H1 (cell line): ENCODE data around the gene EPHB1. TPM values are rescaled to one million over a fixed set of nuclear protein-coding genes. Genes with fewer than 3 reads are reported as not detected.

Experiments
- BCL11A ChIP-seq, 2 experiments: IDR thresholded peaks; one replicate each; pipeline ENCODE4 v1.6.1; 2011; ENCODE audit warnings: low read depth in 2 of 2, low read length in 2 of 2, mild to moderate bottlenecking in 2 of 2
- CBX5 ChIP-seq: fragments of 300-800, 300-1000 bp; sonication (generic); IDR thresholded peaks from 2 replicates; pipeline ENCODE4 v1.7.1; 2016; ENCODE audit warnings: antibody characterized with exemption, low read length, low read depth
- CHD7 ChIP-seq: fragments of 300-600 bp; sonication (generic); IDR thresholded peaks from 2 replicates; pipeline ENCODE4 v1.7.1; 2012; ENCODE audit warnings: low read length, moderate library complexity, mild to moderate bottlenecking, inconsistent platforms; ENCODE audit not compliant: insufficient replicate concordance
- EZH2 ChIP-seq: fragments of 200-600 bp; sonication (generic); IDR thresholded peaks from 2 replicates; pipeline ENCODE4 v1.7.1; 2012; ENCODE audit warnings: low read depth, mild to moderate bottlenecking, moderate library complexity, low read length, inconsistent platforms; ENCODE audit not compliant: severe bottlenecking
- KDM4A ChIP-seq: IDR thresholded peaks from one replicate; pipeline ENCODE4 v1.7.1; 2012; ENCODE audit warnings: low read depth, mild to moderate bottlenecking, moderate library complexity, low read length, inconsistent platforms; ENCODE audit not compliant: severe bottlenecking
- PHF8 ChIP-seq: fragments of 200-600 bp; sonication (generic); conservative IDR thresholded peaks from 2 replicates; pipeline ENCODE4 v1.7.1; 2012; ENCODE audit warnings: low read depth, mild to moderate bottlenecking, inconsistent platforms, low read length, moderate library complexity
- RXRA ChIP-seq: IDR thresholded peaks from 2 replicates; pipeline ENCODE4 v1.6.1; 2011; ENCODE audit warnings: low read depth, mild to moderate bottlenecking, low read length, moderate library complexity; ENCODE audit not compliant: insufficient read depth
- SP4 ChIP-seq: IDR thresholded peaks from 2 replicates; pipeline ENCODE4 v1.6.1; 2012; ENCODE audit warnings: low read length, inconsistent platforms
- SUZ12 ChIP-seq: fragments of 200-600 bp; sonication (generic); IDR thresholded peaks from 2 replicates; pipeline ENCODE4 v1.6.1; 2012; ENCODE audit warnings: mild to moderate bottlenecking, inconsistent platforms, low read length, moderate library complexity, mixed read lengths
- YY1 ChIP-seq: IDR thresholded peaks from 2 replicates; pipeline ENCODE4 v1.6.1; 2011; ENCODE audit warnings: low read depth, mild to moderate bottlenecking, low read length
- polyA plus RNA-seq, 7 experiments: library from polyadenylated mRNA; depleted of rRNA in 3 of 7; stranded (reverse) in 5 of 7; unstranded in 2 of 7; fragments of >200 nt in 5 of 7; fragments of 200-250 nt in 2 of 7; gene quantifications; 1 replicate in 5 of 7; 2 replicates in 1 of 7; 4 replicates in 1 of 7; pipeline versions ENCODE4 v1.2.1 to v1.2.3, GENCODE V29; 2011 to 2013; ENCODE audit warnings: missing spikeins in 2 of 7, mixed read lengths in 2 of 7
- total RNA-seq: library from RNA; stranded (reverse); fragmentation: NEBNext Ultra II Directional; extraction: Animal tissue kit (Norgen Biotek cat#: 25700); gene quantifications from 2 replicates; pipeline ENCODE4 v1.2.1, GENCODE V29; 2021

EPHB1 gene
- total and polyA plus RNA-seq, 2 of the 8 experiments (the other 6 are each of a cell fraction or from before 2014, with no cell fraction given), result 3.5 to 5.9 TPM

GRCh38 chr3:134749174-134749573 is 45.9 kb upstream of the EPHB1 start (continued):
- TF ChIP-seq CHD7 (no peak), EZH2 (no peak), RXRA (no peak), SP4 (no peak), KDM4A (no peak), SUZ12 (no peak), YY1 (no peak), PHF8 (no peak), BCL11A (IDR thresholded peaks at IDR 0.05; ENCODE audit: low read depth in 2 of 2, low read length in 2 of 2) (no peak), CBX5 (no peak)
